B cell (primary cell): Measurements from ENCODE around the gene ATCAY.

Source experiments
- CTCF ChIP-seq: fragments of 200-600 bp; IDR thresholded peaks from one replicate; pipeline ENCODE4 v1.8.0; 2022; ENCODE audit warnings: antibody characterized with exemption, mild to moderate bottlenecking
- EZH2 ChIP-seq: IDR thresholded peaks from 2 replicates; pipeline ENCODE4 v1.6.1; 2012; ENCODE audit warnings: borderline replicate concordance, low read depth, mild to moderate bottlenecking, moderate library complexity, low read length; ENCODE audit not compliant: insufficient read depth, poor library complexity, severe bottlenecking

DNA sequence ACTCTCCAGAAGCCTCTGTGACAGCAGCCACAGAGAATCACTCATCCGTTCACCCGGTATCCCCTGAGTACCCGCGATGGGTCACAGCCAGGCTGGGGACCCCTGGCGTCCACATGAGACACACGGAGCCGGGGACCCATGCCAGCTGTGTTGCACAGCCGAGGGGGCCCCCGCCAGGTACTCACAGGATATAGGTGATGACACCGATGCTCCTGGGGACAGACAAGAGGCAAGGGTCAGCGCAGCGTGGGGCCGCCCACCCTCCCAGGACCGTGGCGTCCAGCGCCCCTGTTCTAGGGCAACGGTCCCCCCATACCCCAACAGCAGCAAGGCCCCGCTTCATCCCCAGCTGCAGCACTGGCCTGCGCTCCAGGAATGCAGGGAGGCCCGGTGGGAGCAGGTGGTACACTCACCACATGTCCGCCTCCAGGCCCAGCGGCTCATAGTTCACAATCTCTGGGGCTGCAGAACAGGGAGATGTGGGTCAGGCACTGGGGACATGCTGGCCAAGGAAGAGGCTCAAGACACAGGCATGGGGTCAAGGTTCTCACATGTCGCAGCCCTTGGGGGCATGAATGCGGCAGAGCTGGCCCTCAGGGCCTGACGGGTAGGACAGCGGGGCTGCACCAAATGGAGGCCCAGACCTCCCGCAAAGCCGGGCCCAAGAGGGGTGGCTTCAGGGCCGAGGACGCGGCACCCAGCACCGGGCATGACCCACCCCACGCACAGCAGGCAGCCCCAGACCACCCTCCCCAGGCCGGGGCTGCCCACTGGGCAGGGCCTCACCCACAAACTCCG is 83.2 kb downstream of the ATCAY start:
- TF ChIP-seq EZH2 (no peak), CTCF (no peak)
